Hippocampal formation (tissue), 2 donors: ENCODE data around the gene POLD2.
A peak's percentile ranks its signal among the peaks of the same experiment; 100 is the strongest.

Source experiments
- DNase-seq, 2 donors: peaks; one replicate each; lab custom pipeline; 2025; lab: John Stamatoyannopoulos, UW

The POLD2 gene

DNA sequence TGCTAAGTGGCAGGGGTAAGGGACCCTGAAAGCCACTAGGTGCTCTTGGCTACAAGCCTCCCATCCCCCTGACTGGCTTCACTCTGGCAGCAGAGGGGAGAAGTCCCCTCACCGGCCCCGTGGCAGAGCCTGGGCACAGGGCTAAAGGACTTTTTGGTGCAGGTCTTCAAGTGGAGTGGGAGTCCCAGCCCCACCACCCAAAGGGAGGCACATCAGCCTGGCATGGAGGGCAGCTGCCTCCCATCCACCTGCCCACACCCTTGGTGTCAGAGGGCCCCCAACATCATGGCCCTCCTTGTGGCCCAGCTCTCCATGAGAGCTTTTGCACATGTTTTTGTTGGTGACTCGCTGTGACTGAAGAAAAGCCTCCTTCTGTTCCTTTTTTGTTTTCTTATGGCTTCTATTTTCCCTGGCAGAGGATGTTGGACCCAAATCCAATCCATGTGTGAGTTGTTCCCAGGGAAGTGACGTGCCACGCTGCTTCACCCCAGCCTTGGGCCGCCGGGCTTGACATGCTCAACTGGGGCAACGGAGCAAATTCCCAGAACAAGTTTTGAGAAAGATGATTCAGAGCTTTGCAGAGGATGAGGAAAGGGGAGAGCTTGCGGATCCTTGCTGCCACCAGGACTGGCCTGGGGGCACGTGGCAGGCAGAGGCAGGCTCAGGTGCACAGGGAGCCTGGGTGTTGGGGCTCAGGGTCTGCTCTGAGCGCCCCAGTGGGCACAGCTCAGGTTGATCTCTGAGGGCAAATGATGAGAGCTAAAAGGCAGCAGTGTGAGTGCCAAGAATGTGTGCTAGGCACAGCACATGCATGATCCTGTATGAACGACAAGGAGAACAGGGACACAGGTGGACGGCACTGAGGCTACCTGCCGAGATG lies 21.1 kb downstream of the POLD2 start:
- DNase-seq = peak in 1 of 2 donors; percentile 20

DNA sequence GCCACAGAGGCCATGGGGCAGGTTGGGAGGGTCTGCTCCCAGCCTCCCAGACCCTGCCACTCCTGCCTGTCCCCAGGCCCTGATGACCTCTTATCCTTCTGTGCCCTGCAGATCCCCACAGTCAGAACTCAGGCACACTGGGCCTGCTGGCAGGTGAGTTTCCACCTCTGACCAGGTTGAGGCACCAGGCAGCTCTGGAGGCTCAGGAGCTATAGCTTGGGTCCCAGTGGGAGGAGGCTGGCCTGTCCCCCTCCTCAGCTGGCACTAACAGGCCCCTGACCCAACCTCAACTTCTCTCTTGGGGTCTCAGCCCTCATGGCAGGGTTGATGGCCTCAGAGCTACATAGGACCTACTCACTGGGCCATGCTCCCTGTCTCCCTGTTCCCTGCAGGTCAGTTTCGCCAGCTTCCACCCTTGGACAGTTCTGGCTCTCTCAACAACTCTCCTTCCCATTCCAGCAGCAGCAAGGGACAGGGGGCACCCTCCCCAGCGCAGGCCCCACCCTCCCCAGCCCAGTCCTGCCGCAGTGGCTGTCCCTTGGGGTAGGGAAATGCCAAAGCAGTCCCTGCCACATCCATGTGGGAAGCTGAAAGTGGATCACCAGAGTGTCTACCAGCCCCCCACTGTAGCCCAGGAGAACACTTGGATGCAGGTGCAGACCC lies 21.9 kb downstream of the POLD2 start:
- DNase-seq = no peak

DNA sequence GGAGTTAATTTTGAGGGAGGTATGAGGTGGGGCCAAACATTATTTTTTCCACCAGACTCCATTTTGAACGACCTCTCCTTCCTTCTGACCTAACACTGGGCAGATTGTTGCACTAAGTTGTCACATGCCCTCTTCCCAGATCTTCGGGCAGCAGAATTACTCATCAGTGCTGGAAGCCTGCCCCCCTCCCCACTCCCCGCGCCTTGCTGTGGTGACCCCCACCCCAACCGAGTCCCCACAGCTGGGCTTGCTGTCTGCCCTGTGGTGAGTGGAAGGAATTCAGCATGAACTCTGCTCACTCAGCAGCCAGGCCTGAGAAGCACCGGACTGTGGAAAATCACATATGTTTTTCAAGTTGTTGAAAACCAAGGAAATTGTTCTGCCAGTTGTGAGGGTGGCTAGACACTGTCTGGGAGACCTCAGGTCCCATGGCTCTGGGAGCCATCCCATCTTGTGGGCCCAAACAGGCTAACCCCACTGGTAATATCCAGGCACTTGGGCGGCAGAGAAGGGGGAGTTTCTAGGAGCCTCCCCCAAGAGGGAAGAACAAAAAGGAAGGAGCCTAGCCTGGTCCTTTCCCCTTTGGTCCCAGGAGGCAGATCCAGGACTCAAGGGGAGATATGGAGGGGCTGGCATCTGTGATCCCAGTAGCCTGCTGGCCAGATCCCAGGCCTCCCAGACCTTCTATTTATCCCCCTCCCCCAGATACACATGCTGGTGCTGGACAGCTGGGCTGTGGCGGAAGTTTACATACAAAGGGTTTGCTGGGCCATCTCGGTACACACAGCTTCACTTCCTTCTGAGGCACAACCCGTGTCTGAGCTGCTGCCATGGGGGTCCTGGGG lies 22.7 kb downstream of the POLD2 start:
- DNase-seq = no peak

DNA sequence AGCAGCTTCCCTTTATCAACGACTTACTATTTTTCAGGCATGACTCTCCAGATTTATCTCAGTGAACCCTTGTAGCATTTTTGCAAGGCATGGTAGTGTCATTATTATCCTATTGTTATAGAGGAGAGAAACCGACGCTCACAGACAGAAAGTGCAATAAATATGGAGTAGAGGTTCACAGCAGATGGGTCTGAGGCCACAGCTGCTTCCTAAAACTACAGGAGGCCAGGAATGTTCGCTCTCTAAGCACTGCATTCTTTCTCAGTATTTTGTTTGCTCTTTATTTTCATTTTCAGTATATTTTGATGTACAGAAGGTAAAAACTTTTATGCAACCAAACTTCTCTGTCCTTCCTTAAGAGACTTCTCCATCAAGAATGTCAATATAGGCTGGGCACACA lies 23.7 kb downstream of the POLD2 start:
- no peak for DNase-seq

DNA sequence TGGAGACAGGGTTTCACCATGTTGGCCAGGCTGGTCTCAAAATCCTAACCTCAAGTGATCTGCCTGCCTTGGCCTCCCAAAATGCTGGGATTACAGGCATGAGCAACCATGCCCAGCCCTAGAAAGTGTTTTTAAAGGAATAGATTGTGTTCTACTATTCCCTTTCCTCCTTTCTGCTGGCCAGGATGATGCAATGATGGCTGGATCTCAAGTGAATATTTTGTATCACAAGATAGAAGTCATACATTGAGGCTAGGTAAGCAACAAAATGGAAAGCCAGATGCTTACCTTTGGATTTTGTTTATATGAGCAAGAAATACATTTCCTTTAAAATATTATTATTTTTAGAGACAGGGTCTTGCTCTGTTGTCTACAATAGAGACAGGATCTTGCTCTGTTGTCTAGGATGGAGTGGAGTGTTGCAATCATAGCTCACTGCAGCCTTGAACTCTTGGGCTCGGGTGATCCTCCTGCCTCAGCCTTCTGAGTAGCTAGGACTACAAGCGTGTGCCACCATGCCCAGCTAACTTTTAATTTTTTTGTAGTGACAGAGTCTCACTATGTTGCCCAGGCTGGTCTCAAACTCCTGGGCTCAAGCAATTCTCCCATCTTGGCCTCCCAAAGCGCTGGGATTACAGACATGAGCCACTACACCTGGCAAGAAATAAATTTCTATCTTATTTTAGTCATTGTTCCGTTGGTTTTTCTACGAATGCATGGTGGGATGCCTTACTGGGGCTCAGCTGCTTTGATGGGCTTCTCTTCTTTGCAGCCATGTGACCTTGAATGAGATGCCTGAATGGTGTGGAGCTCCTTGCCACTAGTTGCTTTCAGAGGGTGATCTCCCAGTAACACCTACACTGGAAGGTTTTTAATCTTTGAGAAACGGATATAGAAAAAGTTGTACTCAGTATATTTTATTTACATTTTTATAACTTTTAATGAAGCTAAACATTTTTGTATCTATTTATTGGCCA lies 25.0 kb downstream of the POLD2 start:
- DNase-seq = no peak

DNA sequence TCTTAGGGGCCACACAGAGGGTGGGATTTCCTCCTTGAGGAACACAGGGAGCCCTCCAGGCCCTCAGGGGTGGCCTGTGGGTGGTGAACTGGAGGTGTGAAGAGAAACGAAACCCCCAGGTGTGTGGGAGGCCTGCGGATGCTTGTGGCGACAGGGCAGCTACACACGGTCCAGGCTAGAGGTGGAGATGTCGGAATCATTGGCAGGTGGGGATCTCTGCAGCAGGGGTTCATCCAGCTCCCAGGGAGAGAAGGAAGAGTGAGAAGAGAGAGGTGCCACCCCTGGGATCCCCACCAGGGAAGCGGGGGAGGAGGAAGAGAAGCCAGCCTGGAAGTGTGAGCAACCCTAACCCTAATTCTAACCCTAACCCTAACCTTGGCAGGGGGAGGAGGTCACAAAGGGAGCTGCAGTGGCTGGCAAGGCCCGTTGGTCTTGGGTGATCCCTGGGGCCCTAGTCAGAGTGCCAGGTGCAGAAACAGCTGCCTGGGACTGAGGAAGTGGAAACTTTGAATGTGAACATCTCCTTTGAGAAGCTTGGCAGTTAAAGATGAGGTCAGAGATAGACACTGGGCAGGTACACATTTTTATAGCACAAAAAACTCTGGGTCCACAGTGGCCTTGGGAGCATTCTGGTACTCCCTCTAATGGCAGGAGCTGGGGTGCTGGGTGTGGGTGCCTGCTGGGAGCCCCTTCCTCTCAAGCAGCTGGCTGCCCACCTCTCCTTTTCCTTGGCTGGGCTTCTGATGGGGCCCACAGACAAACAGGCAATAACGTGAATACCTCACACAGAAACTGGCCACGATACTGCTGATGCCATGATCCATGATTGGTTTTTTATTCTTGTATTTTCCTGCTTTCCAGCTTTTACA lies 26.1 kb downstream of the POLD2 start:
- no peak for DNase-seq

DNA sequence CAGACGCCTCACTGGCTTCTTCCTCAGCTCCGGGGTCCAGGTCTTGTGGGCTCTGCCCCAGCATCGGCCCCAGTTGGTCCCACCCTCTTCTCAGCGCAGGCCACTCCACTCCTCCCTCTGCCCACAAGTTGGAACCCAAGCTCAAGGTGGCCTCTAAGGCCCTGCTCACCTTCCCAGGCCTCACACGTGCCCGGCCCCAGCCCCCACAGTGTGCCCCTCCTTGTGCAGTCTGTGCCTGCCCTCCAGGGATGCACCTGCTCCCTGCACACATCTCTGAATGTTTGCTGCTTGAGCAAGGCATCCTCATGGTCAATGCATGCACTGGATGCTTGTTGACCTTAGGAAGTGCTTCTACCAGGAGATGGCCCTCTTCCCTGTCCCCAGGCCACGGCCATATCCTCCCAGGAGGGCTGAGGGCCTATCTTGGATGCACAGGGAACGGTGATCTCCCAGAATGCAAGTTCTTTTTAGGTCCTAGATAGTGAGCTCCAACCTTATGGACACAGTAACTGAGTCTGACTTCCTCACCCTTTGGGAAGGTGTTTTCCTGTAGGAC lies 26.9 kb downstream of the POLD2 start:
- no peak for DNase-seq

DNA sequence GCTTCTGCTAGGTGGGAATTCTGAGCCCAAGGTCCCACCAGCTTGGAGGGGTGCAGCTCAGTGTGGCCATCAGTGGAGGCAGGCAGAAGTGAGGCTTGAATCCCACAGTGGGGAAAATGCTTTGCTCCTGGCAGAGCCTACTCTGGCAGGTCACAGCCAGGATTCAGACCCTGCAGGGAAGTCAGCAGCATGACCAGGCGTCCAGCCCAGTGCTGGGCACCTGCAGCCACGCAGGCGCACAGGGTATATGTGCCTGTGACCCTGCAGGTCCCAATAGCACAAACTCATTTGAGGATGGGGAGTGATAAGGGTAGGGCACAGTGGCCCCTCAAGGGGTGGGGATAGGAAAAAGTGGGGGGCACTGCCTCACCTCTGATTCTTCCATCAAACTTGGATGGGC lies 27.6 kb downstream of the POLD2 start:
- DNase-seq = no peak

DNA sequence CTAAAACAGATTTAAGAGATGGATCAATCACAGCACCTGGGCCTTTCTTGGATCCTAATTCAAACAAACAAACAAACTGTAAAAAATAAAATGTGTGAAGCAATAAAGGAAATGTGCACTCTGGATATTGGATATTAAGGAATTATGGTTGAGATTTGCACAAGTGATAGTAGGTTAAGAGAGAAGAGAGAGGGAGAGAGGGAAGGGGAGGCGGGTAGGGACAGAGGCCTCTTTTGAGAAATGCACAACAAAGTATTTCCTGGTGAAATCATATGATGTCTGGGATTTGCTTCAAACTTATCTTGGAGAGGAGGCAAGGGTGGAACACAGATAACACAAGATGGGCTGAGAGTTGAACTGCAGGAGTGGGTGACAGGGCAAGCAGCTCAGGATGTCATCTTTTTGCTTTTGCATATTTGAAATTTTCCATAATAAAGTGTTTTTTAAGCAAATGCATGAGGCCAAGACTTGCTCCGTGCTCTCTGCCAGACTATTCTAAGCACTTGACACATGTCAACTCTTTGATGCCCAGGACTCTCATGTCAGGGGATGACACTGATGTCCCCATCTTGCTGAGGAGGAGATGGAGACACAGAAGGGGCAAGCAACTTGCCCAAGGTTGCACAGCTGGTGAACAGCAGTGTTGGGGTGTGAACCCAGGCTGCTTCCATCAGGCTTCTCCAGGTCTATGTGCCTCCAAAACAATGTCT lies 28.3 kb downstream of the POLD2 start:
- DNase-seq = no peak

DNA sequence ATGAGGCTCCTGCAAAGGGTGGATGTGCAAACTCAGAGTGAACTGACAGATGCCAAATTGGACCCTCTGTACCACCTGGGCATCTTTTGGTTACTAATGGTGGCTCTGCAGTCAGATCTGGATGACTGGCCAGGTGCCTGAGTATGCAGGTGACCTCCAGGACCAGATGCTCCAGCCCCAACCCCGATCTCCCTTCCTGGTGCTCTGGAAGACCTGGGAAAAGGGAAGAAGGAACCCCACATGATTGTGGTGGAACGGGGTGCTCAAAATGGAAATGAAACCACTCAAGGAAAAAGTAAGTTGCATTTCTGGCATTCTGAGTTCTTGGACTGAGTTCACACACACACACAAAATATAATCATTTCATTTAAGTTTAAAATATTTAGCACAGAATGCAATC lies 29.0 kb downstream of the POLD2 start:
- DNase-seq = no peak

DNA sequence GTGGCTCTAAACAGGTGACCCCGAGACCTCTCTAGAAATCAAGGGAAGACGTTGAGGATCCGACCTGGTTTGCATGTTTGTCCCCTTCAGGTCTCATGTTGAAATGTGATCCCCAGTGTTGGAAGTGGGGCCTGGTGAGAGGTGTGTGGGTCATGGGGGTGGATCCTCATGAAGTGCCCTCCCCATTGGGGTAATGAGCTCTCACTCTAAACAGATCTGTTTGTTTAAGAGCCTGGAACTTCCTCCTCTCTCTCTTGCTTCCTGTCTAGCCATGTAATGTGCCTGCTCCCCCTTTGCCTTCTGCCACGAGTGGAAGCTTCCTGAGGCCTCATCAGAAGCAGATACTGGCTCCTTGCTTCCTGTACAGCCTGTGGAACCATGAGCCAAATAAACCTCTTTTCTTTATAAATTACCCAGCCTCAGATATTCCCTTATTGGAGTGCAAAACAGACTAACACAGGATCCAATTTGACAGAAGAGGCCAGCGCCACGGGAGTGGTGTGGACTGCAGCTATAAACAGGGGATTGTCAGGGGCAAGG lies 30.2 kb downstream of the POLD2 start:
- DNase-seq = no peak

DNA sequence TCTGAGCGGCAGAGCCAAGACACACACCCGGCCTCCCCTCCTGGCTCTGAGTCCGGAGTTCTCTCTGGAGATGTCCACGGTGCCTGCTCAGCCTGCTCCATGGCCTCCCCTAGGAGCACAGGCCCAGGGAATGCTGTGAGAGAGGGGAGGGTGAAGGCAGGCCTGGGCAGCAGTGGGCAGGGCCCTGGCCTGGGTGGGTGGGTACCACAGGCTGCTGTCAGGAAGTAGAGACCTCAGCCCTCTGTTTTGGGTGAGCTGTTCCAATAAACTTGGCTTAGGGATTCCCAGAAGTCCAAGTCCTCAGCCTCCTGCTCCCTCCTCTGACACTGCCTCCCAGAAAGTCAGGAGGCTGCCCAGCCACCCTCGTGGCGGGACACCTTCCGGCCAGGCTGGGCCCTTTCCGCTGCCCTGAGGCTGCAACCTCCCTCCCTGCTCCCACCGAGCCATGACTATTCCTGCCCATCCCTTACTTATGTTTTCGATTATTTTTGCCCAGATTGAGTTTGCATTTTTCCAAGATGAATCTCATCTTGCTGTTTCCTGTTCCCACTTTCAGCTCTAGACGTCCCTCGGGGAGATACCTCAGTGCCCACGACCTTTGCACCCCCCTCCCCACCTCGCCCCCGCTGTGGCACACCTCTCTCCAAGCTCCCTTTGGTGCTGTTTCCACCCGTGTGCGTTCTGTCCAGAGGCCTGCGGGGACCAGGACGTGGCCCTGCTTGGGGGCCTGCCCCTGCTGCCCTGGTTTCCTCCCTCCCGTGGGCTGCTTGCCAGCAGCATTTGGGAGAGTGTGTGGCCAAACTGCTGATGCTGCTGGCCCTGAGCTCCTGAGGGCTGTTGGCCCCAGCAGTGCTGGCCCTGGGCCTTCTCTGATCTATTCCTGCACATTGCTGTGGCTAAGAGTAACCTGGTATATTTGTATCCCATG lies 35.2 kb downstream of the POLD2 start:
- no peak for DNase-seq

DNA sequence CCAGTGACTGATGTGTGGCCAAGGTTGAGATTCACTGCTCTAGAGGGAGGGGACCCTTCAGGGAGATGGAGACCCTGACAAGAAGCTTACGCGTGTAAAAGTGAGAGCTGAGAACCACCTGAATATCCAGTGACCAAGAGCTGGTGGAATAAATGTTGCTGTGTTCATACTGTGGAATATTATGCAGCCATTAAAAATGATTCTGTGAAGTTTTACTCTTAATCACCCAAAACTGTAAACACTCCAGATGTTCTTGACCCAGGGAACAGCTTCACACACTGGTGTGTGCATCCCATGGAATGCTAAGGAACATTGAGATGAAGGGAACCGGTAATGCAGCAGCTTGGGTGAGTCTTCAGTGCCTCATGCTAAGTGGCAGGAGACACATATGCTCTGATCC lies 36.7 kb downstream of the POLD2 start:
- DNase-seq = no peak

DNA sequence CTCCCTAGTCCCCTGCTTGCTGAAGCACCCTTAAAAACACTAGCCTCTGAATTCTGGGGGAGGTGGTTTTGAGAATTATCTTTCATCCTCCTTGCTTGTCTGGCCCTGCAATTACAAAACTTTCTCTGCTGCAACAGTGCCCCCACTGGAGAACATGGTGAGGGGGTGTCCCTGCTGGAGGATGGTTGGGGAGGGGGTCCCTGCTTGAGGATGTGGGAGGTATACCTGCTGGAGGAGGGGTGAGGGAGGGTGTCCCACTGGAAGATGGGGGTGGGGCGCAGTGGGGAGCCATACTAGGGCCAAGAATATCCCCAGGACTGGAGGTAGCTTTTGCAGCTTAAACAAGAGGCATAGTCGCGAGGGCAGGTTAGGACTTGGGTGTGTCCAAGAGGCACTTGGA lies 37.8 kb downstream of the POLD2 start:
- DNase-seq = no peak

DNA sequence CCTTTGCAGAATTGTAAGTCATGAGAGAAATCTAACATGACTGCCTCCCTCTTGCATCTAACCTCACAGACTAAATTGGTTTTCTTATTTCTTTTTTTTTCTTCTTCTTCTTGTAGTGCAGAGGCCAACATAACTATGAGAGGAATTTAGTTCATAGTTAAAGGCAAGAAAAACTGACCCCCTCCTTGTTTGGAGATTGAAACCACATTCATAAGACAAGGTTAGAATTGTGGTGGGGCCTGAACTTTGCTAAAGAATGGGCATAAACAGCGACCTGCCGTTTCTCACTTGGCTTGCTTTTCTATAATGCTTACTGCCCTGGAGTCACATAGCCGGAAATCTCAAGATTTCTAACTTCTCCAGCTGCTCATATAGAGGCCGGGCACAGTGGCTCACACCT lies 38.6 kb downstream of the POLD2 start:
- DNase-seq = no peak

DNA sequence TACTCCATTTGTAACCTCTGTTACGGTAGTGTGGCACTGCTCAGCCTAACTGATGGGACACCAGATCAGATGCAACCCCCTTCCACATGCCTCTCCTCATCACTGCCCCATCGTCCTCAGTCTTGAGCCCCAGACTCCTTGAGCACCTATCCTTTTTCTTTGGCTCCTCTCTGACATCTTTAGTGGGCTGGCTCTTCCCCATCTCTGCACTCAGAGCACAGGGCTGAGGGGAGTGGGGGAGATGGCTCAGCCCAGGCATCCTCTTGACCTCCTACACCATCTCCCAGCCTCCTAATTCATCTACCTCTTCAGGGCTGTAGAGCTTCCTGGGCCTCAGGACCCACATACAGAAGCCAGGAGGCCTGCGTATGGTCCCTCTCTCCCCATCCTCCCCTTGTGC lies 39.6 kb downstream of the POLD2 start:
- DNase-seq = no peak

DNA sequence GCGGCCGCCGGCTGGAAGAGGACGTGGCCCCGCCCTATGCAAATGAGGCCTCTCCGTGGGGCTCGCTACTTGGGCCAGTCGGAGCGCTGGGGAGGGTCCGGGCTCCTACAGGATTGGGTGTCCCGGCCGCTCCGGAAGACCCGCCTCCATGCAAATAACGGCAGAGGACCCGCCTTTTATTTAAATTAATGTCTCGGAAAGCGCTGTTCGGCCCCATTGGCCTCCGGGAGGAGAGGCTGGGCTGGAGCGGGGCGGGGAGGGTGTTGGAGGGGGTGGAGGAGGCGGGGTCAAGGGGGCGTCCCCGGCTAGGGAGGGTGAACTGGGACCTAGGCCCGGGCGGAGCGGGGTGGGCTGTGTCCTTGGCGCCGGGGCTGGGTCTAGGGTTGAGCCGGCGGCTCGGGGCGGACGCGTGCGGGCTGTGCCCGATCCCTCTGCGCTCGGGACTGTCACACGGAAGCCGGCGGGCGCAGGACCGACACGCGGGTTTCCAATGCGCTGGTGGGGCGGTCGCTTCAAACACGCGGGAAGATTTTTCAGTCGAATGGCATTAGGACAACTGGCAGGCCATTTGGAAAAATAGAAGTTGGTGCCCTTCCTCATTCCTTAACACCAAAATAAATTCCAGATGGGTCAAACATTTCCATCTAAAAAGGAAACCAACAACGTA lies 40.7 kb downstream of the POLD2 start:
- peak; percentile 99 for DNase-seq
